ENCODE measurements around the gene CLNK.

CLNK gene

GRCh38 chr4:10506077-10506476 is 178.5 kb downstream of the CLNK start:
- TF ChIP-seq TAF1 (IDR thresholded peaks at IDR 0.05; ENCODE audit: borderline replicate concordance, insufficient read depth, low read length) (no peak), SIN3A (IDR thresholded peaks at IDR 0.05; ENCODE audit: borderline replicate concordance, insufficient read depth, low read length) (no peak), FOXP2 (optimal IDR thresholded peaks at IDR 0.05; ENCODE audit: borderline replicate concordance, extremely low read depth, extremely low read length, insufficient read depth) (no peak), POLR2AphosphoS5 (IDR thresholded peaks at IDR 0.05; ENCODE audit: low read depth, low read length) (no peak)
- TF ChIP-seq, protein P1, sequence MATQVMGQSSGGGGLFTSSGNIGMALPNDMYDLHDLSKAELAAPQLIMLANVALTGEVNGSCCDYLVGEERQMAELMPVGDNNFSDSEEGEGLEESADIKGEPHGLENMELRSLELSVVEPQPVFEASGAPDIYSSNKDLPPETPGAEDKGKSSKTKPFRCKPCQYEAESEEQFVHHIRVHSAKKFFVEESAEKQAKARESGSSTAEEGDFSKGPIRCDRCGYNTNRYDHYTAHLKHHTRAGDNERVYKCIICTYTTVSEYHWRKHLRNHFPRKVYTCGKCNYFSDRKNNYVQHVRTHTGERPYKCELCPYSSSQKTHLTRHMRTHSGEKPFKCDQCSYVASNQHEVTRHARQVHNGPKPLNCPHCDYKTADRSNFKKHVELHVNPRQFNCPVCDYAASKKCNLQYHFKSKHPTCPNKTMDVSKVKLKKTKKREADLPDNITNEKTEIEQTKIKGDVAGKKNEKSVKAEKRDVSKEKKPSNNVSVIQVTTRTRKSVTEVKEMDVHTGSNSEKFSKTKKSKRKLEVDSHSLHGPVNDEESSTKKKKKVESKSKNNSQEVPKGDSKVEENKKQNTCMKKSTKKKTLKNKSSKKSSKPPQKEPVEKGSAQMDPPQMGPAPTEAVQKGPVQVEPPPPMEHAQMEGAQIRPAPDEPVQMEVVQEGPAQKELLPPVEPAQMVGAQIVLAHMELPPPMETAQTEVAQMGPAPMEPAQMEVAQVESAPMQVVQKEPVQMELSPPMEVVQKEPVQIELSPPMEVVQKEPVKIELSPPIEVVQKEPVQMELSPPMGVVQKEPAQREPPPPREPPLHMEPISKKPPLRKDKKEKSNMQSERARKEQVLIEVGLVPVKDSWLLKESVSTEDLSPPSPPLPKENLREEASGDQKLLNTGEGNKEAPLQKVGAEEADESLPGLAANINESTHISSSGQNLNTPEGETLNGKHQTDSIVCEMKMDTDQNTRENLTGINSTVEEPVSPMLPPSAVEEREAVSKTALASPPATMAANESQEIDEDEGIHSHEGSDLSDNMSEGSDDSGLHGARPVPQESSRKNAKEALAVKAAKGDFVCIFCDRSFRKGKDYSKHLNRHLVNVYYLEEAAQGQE (IDR thresholded peaks at IDR 0.05; ENCODE audit: insufficient read depth in 1 of 2, low read depth in 2 of 2, low read length in 2 of 2) = no peak

GRCh38 chr4:10504570-10505179 is 179.9 kb downstream of the CLNK start:
- TF ChIP-seq FOXP2 (optimal IDR thresholded peaks at IDR 0.05; ENCODE audit: borderline replicate concordance, extremely low read depth, extremely low read length, insufficient read depth) (no peak), SIN3A (IDR thresholded peaks at IDR 0.05; ENCODE audit: borderline replicate concordance, insufficient read depth, low read length) (no peak), TAF1 (IDR thresholded peaks at IDR 0.05; ENCODE audit: borderline replicate concordance, insufficient read depth, low read length) (no peak), POLR2AphosphoS5 (IDR thresholded peaks at IDR 0.05; ENCODE audit: low read depth, low read length) (no peak)
- TF ChIP-seq, protein P1 (IDR thresholded peaks at IDR 0.05; ENCODE audit: insufficient read depth in 1 of 2, low read depth in 2 of 2, low read length in 2 of 2) = no peak

DNA sequence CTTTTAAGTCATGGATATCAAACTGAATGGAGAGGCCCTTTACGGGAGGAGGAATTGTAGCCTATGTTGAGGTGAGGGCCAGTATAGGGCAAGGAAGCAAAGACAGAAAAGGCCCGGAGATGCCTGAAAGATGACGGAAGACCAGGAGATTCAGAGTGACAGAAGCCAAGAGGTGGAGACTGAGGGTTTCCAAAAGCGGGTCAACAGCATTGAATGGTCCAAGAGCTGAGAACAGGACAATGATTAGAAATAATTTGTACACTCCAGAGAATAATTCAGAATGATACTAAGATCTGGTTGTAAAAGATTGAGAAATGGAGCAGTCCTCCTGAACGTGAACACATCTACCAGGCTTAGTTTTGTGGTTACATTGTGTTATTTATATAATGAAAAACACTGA is 181.9 kb downstream of the CLNK start:
- TF ChIP-seq, protein P1 (IDR thresholded peaks at IDR 0.05; ENCODE audit: insufficient read depth in 1 of 2, low read depth in 2 of 2, low read length in 2 of 2) = no peak
- no peak for TF ChIP-seq POLR2AphosphoS5 (IDR thresholded peaks at IDR 0.05; ENCODE audit: low read depth, low read length)
- TF ChIP-seq SIN3A (IDR thresholded peaks at IDR 0.05; ENCODE audit: borderline replicate concordance, insufficient read depth, low read length) = no peak
- no peak for TF ChIP-seq FOXP2 (optimal IDR thresholded peaks at IDR 0.05; ENCODE audit: borderline replicate concordance, extremely low read depth, extremely low read length, insufficient read depth)
- no peak for TF ChIP-seq TAF1 (IDR thresholded peaks at IDR 0.05; ENCODE audit: borderline replicate concordance, insufficient read depth, low read length)

GRCh38 chr4:10500776-10501175 is 183.8 kb downstream of the CLNK start:
- TF ChIP-seq, protein P1 (IDR thresholded peaks at IDR 0.05; ENCODE audit: insufficient read depth in 1 of 2, low read depth in 2 of 2, low read length in 2 of 2) = no peak
- TF ChIP-seq SIN3A (IDR thresholded peaks at IDR 0.05; ENCODE audit: borderline replicate concordance, insufficient read depth, low read length) (no peak), POLR2AphosphoS5 (IDR thresholded peaks at IDR 0.05; ENCODE audit: low read depth, low read length) (no peak), TAF1 (IDR thresholded peaks at IDR 0.05; ENCODE audit: borderline replicate concordance, insufficient read depth, low read length) (no peak), FOXP2 (optimal IDR thresholded peaks at IDR 0.05; ENCODE audit: borderline replicate concordance, extremely low read depth, extremely low read length, insufficient read depth) (no peak)

All from PFSK-1 (cell line).